HG03439 (cell line): ENCODE results near the gene HSD17B12.
A peak's percentile ranks its signal among the peaks of the same experiment; 100 is the strongest.

ENCODE experiments used
- ATAC-seq: cut with Tn5 transposase; IDR thresholded peaks from one replicate; pipeline ENCODE4 v1.9.1; 2021; ENCODE audit warnings: mild to moderate bottlenecking, moderate library complexity; ENCODE audit not compliant: unreplicated experiment

Gene HSD17B12

DNA sequence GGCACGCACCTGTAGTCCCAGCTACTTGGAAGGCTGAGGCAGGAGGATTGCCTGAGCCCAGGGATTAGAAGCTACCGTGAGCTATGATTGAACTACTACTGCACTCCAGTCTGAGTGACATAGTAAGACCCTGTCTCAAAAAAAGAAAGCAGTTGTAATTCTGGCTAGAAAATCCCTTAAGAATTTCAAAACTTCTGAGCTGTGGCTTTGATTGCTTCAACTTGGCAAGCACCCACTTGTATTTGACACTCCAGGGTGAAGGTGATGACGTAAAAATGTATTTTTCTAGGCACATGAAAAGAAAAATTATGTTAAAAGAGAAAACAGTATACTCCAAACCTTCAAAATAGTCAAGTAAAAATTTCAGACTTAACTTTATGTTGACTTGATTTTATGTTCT, 176.5 kb downstream of the HSD17B12 start:
- ATAC-seq = no peak

DNA sequence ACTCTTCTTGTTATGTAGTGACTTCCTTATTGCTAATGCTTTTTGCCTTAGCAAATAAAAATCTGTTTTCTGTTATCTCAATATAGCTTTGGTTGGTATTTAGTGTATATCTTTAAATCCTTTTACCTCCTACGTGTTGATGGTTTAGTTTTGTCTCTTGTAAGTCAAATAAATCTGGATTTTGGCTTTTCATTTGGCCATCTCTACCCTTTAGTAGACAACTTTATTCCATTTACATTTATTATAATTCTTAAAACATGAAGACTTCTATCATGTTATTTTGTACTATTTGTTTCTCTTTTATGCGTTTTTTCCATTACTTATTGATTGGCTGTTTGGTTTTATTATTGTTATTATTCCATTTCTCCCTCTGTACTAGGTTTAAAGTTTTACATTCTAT, 180.6 kb downstream of the HSD17B12 start:
- ATAC-seq = no peak

DNA sequence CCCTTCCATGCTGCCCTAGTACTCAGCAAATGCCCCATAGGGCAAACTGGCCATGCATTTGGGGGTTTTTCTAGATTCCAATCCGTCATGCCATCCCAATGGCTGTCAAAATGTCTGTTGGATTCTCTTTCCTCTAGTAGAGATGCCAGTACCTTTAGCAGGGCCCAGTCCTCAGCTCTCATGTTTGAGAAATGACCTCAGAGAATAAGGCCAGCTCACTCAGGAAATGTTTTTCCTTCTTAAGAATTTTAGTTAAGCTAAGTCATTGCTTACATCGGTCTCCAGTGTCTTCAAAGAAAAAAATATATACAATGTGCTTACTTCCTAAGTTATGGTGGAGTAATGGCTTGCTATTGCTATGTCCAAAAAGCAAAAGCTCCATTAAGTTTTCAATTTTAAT, 186.0 kb downstream of the HSD17B12 start:
- ATAC-seq = no peak

DNA sequence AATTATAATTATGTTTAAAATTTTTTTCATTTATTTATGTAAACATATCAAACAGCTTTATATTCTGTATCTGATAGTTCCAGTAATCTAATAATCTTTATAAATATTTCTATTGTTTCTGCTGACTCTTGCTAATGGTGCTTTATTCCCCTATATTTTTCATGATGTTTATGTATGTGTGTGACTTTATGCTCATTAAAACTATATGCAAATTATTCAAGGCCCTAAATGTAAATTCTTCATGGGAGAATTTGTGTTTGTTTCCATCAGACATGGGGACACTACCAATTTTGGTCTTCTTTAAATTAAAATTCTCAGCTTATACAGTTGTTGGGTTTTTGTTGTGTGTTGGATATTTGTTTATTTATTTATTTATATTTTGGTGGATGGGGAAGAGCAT, 186.4 kb downstream of the HSD17B12 start:
- ATAC-seq = no peak

DNA sequence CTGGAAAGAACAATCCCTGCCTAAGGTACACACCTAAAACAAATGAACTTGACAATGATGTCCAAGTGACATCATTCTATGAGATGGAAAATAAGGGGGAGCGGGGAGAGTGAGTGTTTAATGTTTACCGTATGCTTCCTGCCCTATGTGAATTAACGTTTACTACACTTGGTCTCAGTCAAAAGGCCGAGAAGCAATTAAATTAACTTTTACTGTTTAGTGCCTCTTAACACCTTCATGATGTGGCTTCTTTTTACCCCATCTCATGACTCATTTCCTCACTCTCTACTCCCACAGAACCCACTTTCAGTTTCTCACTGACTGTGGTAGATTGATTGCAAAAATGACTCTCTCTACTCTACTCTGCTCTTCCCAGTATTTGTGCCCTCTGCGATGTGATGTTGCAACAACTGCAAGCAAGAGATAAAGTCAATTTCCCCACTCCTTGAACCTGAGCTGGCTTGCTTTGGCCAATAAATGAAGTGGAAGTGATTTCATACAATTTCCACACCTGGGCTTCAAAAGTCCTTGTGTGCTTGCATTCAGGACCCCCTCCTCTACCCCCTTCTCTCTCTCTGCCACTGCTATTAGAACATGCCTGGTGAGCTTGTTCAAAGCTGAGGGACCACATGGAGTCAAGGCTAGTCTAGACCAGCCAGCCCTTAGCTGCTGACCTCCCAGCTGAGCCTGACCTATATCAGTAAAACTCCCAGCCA, 188.5 kb downstream of the HSD17B12 start:
- ATAC-seq = peak; percentile 100

DNA sequence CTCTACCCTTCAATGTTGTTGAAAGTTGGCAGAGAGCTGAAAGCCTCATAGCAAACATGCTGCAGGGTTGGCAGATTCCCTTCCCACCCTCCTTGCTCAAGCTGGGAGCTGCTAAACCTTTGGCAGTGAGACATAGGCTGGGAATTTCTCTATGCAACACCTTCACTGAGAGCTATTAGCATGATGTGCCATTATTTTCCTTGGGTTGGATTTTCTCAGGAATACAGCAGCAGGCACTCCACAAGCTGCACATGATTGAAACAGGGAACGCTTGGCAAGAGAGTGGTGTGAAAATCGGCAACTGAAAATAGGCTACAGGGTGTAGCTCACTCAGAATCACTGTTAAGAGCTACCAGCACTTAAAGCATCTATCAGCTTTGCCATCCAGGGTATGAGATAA, 190.5 kb downstream of the HSD17B12 start:
- no peak for ATAC-seq

DNA sequence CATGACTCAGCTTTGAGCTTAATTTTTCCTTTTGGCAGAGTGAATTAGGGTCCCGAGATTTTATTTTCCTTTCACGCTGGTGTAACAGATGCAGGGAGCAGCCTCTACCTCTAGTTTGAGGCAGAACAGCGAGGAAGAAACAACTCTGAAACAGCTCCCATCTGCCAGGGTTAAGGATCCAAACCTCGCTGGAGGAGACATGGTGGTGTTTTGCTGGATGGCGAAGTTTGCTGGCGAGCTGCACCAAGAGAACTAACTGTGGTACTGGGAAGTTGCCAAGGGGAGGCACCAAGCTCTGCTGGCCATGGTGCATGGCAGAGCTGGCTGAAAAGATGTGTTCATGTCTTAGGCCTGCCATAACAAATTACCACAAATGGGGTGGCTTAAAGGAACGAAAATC, 192.5 kb downstream of the HSD17B12 start:
- no peak for ATAC-seq

DNA sequence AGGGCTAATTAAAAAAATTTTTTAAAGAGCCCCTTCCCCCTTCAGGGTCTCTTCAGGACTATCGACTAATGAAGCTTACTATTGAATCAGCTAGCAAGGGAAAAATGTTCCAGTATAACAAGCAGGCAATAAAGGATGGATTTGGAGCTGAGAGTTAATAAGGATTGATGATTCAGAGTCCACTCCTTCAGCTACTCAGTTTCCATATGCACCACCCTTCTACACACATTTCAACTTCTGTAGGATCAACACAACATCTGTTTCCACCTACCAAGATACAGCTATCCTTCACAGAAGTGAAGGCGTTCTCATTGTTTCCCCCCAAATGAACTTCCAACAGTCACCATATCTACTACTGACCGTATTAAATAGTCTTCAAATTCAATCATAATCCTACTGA, 193.5 kb downstream of the HSD17B12 start:
- no peak for ATAC-seq

DNA sequence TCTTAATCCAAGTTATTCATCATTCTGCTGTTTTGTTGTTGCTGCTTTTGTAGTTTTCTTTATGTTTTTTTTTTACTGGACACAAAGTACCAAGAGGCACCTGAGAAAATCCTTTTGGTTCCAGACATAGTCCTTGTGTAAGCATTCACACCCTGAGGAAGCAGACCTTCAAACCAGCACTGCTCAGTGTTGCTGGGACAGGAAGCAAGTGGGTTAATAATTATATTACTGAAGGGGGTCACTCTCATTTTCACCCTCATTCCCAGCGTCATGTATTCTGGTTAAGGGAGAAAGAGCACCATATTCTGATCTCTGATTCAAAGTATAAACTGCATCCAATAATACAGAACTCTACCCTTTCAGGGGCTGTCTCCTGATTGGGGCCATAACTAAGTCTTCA, 194.2 kb downstream of the HSD17B12 start:
- no peak for ATAC-seq

DNA sequence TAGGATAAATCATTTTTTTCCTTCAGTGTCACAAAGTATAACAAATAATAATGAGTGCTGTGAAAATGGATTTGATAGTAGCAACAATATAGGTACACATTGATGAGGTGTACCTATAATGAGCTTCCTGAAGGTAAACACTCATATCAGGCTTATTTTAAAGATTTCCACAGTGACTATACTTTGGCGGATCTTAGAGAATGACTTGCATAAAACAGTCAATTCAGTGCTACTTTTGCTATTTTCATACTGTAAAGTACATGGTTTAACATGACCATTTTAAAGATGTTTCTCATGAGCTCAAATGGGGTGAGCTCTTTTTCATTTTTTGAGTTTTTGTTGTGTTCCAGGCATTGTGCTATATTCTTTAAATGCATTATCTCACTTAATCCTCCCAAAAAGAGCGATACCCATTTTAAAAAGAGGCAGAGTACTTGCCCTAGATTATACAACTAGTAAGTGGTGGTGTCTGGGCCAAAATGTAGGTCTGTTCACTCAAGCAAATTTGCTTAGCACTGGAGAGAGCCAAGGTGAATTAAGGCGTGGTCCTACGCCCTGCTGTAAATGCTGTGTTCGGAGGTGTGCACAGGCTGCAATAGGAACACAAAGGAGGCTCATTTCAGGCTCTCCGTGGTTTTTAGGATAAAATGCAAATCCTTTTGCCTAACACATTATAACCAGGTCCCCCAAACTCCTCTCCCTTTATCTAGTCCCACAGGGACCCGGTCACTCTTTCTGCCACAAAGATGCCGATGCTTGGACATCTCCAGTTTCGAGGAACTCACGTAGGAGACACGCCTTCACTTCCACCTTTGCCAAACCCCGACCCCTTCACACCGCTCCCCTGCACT, 199.5 kb downstream of the HSD17B12 start:
- ATAC-seq = no peak

DNA sequence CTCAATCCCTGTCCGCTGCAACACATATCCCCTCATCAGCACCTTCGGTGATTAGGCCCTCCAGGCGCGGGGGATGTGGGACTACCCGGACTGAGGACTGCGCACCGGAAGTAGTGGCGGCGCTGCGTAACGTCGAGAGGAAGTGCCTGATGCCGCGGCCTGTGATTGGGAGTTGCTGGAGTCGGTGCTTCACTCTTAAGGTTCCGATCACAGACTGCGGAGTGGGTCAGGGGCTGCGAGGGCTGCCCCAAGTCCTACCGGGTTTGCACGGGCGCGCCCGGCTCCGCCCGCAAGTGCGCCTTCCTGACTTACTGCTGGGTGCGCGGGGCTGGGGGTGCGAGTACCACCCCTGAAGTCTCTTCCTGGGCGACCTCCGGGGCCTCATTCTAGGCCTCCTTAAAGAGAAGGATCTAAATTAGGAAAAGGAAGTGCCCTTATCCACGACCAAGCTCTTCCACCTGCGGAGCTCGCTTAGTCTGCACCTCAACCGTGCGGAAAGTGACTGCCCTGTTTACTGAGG, 200.2 kb downstream of the HSD17B12 start, which contains the start of gene ALKBH3:
ALKBH3 (plus strand) TSS at position 192 of the 520 bp plus-strand sequence. CDS start 1,822 bp downstream, outside the sequence.
- ATAC-seq = peak; percentile 98

DNA sequence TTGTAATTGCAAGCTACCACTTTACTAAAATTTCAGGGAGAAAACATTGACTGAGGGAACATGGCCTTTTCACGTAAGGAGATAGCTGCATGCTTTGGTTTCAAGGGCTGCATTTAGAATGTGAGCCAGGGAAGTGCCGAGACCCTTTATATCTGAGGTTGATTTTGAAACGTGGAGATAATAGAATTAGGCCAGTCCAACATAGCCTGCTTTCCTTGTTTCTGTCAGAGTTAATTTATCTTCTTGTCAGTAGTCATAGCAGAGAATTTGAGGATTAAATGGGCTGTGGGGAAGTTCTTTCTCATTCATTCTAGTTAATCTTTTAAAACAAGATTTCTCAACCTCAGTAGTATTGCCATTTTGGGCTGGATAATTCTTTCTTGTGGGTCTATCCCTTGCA, 212.3 kb downstream of the HSD17B12 start:
- ATAC-seq = no peak

DNA sequence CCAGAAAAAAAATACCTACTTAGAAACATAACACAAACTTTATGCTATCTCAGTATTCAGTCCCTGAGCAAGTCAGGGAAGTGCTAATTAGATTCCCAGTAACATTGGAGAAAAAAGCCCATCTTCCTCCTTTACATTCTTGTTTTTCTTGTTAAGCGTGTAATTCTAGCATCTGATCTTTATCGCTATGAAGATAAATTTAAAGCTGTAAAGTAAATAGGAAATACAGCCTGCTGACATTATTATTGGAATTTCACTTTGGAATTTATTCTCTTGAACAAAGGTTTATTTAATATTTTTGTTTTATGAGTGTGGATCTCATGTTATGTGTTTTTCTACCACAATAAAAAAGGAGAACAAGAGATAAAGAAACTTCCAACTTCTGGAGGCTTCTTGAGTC, 214.0 kb downstream of the HSD17B12 start:
- no peak for ATAC-seq

DNA sequence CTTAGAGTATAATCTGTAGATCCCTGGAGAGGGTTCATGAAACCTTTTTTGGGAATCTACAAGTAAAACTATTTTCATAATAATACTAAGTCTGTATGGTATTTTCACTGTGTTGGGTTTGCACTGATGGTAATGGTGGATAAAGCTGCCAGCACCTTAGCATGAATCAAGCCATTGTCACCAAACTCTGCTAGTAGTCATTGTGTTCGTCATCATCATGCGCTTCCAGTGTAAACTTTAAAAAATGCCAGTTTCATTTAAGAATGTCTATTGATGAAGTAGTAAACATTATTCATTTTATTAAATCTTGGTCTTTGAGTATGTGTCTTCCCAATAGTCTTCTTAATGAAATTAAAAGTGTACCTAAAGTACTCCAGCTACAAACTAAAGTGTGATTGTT, 215.1 kb downstream of the HSD17B12 start:
- no peak for ATAC-seq

DNA sequence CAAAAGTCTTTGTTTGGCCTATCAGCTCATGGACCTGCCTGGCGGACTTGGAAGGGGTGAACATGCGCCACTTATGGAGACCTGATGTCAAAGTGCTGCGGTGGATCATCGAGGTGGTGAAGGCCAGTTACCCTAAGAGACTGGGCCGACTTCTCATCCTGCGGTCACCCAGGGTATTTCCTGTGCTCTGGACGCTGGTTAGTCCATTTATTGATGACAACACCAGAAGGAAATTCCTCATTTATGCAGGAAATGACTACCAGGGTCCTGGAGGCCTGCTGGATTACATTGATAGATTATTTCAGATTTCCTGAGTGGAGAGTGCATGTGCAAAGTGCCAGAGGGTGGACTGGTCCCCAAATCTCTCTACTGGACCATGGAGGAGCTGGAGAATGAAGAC, 218.0 kb downstream of the HSD17B12 start:
- no peak for ATAC-seq

DNA sequence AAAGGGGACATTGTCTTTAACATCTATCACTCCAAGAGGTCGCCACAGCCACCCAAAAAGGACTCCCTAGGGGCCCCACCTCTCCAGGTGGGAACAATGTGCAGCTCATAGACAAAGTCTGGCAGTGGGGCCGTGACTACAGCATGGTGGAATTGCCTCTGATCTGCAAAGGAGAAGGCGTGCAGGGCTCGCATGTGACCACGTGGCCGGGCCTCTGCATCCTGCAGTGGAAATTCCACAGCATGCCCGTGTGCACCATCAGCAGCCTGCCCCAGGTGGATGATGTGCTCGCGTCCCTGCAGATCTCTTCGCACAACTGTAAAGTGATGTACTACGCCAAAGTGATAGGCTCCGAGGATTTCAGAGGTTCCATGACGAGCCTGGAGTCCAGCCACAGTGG, 218.6 kb downstream of the HSD17B12 start:
- ATAC-seq = no peak

DNA sequence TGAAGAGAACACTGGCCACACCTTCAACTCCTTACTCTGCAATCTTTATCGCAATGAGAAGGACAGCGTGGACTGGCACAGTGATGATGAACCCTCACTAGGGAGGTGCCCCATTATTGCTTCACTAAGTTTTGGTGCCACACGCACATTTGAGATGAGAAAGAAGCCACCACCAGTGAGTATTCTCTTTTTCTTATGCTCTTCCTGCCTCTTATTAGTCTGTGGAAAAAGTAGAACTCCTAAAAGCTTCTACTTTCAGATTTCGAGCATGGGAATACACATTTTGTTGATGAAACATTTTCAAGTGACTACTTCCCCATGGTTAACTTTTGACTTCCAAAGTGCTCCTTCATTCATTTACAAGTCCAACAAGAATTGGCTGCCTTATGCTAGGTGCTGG, 221.0 kb downstream of the HSD17B12 start:
- no peak for ATAC-seq

DNA sequence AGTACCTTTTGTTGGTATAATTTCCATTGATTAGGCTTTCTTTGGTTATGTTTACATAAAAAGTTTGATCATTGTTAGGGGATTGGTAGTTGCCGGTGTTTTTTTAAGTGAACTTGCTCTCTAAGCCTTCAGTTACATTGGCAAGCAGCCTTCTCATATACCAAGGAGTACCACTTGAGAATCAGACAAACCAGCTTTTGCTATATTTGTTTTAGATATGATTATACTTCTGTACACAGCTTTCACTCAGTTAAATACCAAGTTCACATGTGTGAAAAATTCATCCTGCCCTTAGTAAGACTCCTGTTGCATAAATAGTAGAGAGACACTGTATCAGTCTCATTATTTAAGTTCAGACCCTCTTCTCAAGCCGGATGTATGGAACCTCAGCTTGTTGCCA, 222.5 kb downstream of the HSD17B12 start:
- no peak for ATAC-seq

DNA sequence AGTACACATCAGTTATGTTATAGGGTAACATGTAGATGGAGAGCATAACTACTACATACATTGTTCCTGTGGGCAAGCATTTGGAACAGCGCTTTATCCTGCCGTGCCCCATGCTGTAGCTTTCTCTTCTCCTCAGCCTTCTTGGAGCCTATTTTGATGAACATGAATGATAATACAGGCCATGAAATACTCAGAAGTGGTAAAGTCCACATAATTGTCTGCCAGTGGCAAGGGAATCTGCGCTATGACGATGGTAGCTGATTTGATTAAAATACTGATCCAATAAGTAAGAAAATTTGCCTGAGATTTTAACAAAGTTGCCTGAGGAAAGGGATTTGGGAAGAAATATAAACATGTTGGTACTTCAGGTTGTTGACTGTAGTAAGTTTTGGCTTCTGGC, 223.4 kb downstream of the HSD17B12 start:
- ATAC-seq = no peak

DNA sequence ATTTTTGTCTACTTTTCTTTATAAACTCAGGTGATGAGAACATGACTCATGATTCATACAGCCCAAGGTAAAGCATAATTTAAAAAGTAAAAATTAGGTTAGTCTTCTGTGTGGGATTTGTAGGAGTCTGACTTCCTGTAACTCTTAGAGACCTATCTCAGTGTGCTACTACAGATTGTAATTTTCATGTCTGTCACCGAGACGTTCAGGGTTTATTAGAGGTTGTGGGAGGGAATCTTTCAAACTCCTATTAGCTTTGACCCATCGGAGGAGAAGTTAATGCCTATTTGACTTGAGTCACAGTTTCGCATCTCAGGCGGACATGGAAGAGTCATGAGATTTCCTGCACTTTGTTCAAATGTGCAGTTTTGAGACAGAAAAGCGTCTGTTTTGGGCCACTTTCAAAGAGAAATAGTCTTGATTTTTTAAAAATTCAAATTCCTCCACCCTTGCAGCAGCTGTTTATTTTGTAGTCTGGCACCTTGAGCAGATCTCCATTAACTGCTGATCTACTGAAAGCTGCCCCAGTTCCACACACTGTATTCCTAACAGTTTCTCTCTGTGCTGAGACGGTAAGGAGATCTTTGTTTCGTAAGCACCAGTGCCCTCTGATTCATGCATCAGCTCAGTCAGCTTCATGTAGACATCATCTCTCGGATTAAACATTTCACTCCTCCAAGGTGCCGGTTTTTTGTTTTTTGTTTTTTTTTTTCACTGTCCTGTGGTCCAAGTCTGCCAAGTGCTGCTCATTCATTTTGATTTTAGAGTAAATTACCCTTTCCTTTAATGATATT, 224.4 kb downstream of the HSD17B12 start:
- ATAC-seq = no peak

DNA sequence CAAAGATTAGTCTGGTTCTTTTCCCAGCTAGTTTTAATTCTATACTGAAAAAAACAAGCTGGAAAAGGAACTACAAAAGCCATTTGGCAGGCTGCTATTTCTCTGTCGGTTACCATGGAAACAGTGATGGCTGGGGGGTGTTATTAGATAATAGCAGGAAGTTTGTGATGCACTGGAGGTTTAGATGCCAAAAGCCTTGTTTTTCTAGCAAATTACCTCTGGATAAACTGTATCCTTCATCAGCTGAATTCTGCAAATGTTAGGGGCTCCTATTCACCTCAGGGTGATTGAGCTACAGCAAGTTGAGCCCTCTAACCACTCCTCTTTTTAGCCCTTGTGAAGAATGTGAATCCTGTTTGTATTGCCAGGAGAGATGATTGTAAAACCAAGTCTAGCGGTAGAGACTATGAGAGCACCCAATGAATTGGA, 225.3 kb downstream of the HSD17B12 start:
- ATAC-seq = no peak
